ENCODE data around the gene CCNI2.

DNA sequence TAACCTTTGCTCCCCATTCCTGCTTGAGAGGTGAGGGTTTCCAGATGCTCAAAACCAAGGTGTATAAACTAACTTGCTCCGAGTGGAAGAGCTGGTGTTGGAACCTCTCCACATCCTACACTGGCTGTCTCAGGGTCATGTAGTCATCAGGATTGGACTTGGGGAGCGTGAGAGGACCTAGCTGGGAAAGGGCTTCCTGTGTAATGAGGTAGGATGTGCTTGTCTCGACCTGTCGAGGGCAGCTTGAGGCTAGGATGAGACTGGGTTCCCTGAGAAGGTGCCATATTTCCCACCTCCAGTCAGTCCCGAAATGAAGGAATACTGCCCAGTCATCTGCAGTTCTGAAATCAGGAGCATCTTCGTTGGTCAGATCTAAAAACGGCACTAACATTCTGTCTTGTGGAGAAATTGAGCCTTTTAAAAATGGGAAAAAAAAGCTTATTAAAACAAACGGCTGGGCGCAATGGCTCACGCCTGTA, 1.3 kb downstream of the CCNI2 start:
- TF ChIP-seq MTA2 (IDR thresholded peaks at IDR 0.05; ENCODE audit: low read depth) (no peak), CTCF (IDR thresholded peaks at IDR 0.05 in 2 of 3, conservative IDR thresholded peaks at IDR 0.05 in 1 of 3; ENCODE audit: control insufficient read depth in 2 of 3, extremely low read depth in 1 of 3, insufficient read depth in 1 of 3, low read depth in 3 of 3, low read length in 3 of 3) (no peak), SUZ12 (IDR thresholded peaks at IDR 0.05; ENCODE audit: unreplicated experiment) (no peak), CBFB (IDR thresholded peaks at IDR 0.05; ENCODE audit: low read depth) (no peak), SIN3A (IDR thresholded peaks at IDR 0.05; ENCODE audit: low read depth, low read length) (no peak), EP300 (IDR thresholded peaks at IDR 0.05; ENCODE audit: borderline replicate concordance in 1 of 2, control insufficient read depth in 1 of 2, low read depth in 2 of 2, low read length in 2 of 2) (no peak), NR2C2 (IDR thresholded peaks at IDR 0.05; ENCODE audit: borderline replicate concordance, control insufficient read depth, insufficient read length, low read depth) (no peak), SMC3 (IDR thresholded peaks at IDR 0.05; ENCODE audit: borderline replicate concordance, low read length) (no peak), MXI1 (IDR thresholded peaks at IDR 0.05; ENCODE audit: low read depth, low read length) (no peak), MTA3 (IDR thresholded peaks at IDR 0.05; ENCODE audit: borderline replicate concordance, low read length) (no peak), BCL11A (IDR thresholded peaks at IDR 0.05; ENCODE audit: low read depth, low read length) (no peak), ZNF274 (IDR thresholded peaks at IDR 0.05; ENCODE audit: insufficient read depth, insufficient read length) (no peak)
- TF ChIP-seq, protein P1, sequence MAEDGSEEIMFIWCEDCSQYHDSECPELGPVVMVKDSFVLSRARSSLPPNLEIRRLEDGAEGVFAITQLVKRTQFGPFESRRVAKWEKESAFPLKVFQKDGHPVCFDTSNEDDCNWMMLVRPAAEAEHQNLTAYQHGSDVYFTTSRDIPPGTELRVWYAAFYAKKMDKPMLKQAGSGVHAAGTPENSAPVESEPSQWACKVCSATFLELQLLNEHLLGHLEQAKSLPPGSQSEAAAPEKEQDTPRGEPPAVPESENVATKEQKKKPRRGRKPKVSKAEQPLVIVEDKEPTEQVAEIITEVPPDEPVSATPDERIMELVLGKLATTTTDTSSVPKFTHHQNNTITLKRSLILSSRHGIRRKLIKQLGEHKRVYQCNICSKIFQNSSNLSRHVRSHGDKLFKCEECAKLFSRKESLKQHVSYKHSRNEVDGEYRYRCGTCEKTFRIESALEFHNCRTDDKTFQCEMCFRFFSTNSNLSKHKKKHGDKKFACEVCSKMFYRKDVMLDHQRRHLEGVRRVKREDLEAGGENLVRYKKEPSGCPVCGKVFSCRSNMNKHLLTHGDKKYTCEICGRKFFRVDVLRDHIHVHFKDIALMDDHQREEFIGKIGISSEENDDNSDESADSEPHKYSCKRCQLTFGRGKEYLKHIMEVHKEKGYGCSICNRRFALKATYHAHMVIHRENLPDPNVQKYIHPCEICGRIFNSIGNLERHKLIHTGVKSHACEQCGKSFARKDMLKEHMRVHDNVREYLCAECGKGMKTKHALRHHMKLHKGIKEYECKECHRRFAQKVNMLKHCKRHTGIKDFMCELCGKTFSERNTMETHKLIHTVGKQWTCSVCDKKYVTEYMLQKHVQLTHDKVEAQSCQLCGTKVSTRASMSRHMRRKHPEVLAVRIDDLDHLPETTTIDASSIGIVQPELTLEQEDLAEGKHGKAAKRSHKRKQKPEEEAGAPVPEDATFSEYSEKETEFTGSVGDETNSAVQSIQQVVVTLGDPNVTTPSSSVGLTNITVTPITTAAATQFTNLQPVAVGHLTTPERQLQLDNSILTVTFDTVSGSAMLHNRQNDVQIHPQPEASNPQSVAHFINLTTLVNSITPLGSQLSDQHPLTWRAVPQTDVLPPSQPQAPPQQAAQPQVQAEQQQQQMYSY (CRISPR knock-in tag; IDR thresholded peaks at IDR 0.05) = no peak
- TF ChIP-seq, protein P2, sequence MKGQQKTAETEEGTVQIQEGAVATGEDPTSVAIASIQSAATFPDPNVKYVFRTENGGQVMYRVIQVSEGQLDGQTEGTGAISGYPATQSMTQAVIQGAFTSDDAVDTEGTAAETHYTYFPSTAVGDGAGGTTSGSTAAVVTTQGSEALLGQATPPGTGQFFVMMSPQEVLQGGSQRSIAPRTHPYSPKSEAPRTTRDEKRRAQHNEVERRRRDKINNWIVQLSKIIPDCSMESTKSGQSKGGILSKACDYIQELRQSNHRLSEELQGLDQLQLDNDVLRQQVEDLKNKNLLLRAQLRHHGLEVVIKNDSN (IDR thresholded peaks at IDR 0.05; ENCODE audit: borderline replicate concordance, extremely low read length, insufficient read depth, low read depth, low read length) = no peak
